Activated CD4-positive, alpha-beta memory T cell treated with anti-CD3 and anti-CD28 coated beads, Interleukin-2, amount 10 ng/mL, durations not matched to agents 7 days and 5 days (primary cell): ENCODE results near the gene MTCL1. TPM values are rescaled to one million over a fixed set of nuclear protein-coding genes. Genes with fewer than 3 reads are reported as not detected.

Experiments used
- CTCF ChIA-PET: fragments of 350-600 bp; sonication (Branson Sonifier 250); formaldehyde crosslinking; loops from one replicate; lab custom pipeline; 2021; ENCODE audit warnings: antibody characterized with exemption, inconsistent platforms; lab: Charles Lee
- POLR2A ChIA-PET: fragments of 350-600 bp; sonication (Branson Sonifier 250); formaldehyde crosslinking; loops from one replicate; lab custom pipeline; 2021; ENCODE audit warnings: antibody characterized with exemption; lab: Charles Lee
- DNase-seq: peaks from one replicate; pipeline ENCODE4 v3.0.0-alpha.2; 2020
- H3K27ac Mint-ChIP-seq: one replicate; pipeline ENCODE4 v1.8.0; 2021; ENCODE audit warnings: mild to moderate bottlenecking, mixed read lengths
- H3K27me3 Mint-ChIP-seq: one replicate; pipeline ENCODE4 v1.8.0; 2021; ENCODE audit warnings: mixed read lengths
- H3K36me3 Mint-ChIP-seq: one replicate; pipeline ENCODE4 v1.8.0; 2021; ENCODE audit warnings: low read depth, mixed read lengths
- H3K4me1 Mint-ChIP-seq: one replicate; pipeline ENCODE4 v1.8.0; 2021; ENCODE audit warnings: mixed read lengths
- H3K4me3 Mint-ChIP-seq: one replicate; pipeline ENCODE4 v1.8.0; 2021; ENCODE audit warnings: mild to moderate bottlenecking, mixed read lengths
- H3K9me3 Mint-ChIP-seq: one replicate; pipeline ENCODE4 v1.8.0; 2021; ENCODE audit warnings: mixed read lengths
- total RNA-seq, 2 experiments: library from RNA; stranded (reverse); gene quantifications; one replicate each; pipeline ENCODE4 v1.2.3, GENCODE V29; 2021

Gene MTCL1
- total RNA-seq, 2 experiments from 2014 or later: 0.75 to 1.1 TPM

- Mint-ChIP-seq H3K4me1 (no peaks in the 10 kb centered on the region), H3K27me3 (peaks cover 8% of the 10 kb centered on the region), H3K36me3 (no peaks in the 10 kb centered on the region), H3K4me3 (no peak overlapping the region), H3K9me3 (no peaks in the 10 kb centered on the region), H3K27ac (no peak overlapping the region)
- CTCF ChIA-PET: interaction anchor here (0.6 to 2.5 kb wide), 17 partner anchors 9 to 1266 kb away, joined by 3 to 48 read pairs (median 4); no protein-coding TSS in a partner anchor
- DNase-seq: no peak
- POLR2A ChIA-PET: no interaction called here
These were observed 9.3 kb upstream of the MTCL1 start for GRCh38 chr18:8695932-8696517.

- no peak overlapping the region for H3K27ac Mint-ChIP-seq
- ChIA-PET CTCF (interaction anchor here (0.5 to 2.5 kb wide), 19 partner anchors 9 to 1266 kb away, joined by 3 to 48 read pairs (median 3); no protein-coding TSS in a partner anchor), POLR2A (no interaction called here)
- H3K36me3 Mint-ChIP-seq: no peaks in the 10 kb centered on the region
- H3K4me1 Mint-ChIP-seq: no peaks in the 10 kb centered on the region
- H3K27me3 Mint-ChIP-seq: peaks cover 14% of the 10 kb centered on the region
- no peak overlapping the region for H3K4me3 Mint-ChIP-seq
- DNase-seq: peak; percentile 76
- no peaks in the 10 kb centered on the region for H3K9me3 Mint-ChIP-seq
These were observed 8.6 kb upstream of the MTCL1 start for GRCh38 chr18:8696749-8697211.

GRCh38 chr18:8699126-8699525, 6.2 kb upstream of the MTCL1 start:
- H3K27me3 Mint-ChIP-seq: peaks cover 35% of the 10 kb centered on the region
- POLR2A ChIA-PET: no interaction called here
- CTCF ChIA-PET: no interaction called here
- no peak overlapping the region for H3K27ac Mint-ChIP-seq
- DNase-seq: no peak
- H3K4me3 Mint-ChIP-seq: no peak overlapping the region
- H3K36me3 Mint-ChIP-seq: peaks cover 3% of the 10 kb centered on the region
- H3K4me1 Mint-ChIP-seq: peaks cover 3% of the 10 kb centered on the region
- no peaks in the 10 kb centered on the region for H3K9me3 Mint-ChIP-seq

GRCh38 chr18:8699948-8700347, 5.4 kb upstream of the MTCL1 start:
- no peak for DNase-seq
- ChIA-PET CTCF (no interaction called here), POLR2A (no interaction called here)
- H3K36me3 Mint-ChIP-seq: peaks cover 3% of the 10 kb centered on the region
- H3K4me3 Mint-ChIP-seq: no peak overlapping the region
- H3K9me3 Mint-ChIP-seq: no peaks in the 10 kb centered on the region
- H3K27ac Mint-ChIP-seq: no peak overlapping the region
- peaks cover 10% of the 10 kb centered on the region for H3K4me1 Mint-ChIP-seq
- peaks cover 43% of the 10 kb centered on the region for H3K27me3 Mint-ChIP-seq

- CTCF ChIA-PET: interaction anchor here (1.1 kb wide), 1 partner anchor 286 kb away, joined by 3 read pairs; no protein-coding TSS in a partner anchor
- peaks cover 3% of the 10 kb centered on the region for H3K36me3 Mint-ChIP-seq
- H3K27me3 Mint-ChIP-seq: peaks cover 43% of the 10 kb centered on the region
- no peak for DNase-seq
- peaks cover 11% of the 10 kb centered on the region for H3K4me1 Mint-ChIP-seq
- no peak overlapping the region for H3K4me3 Mint-ChIP-seq
- POLR2A ChIA-PET: no interaction called here
- H3K9me3 Mint-ChIP-seq: no peaks in the 10 kb centered on the region
- H3K27ac Mint-ChIP-seq: no peak overlapping the region
These were observed 3.7 kb upstream of the MTCL1 start for GRCh38 chr18:8701546-8702118.

GRCh38 chr18:8702668-8703067, 2.7 kb upstream of the MTCL1 start:
- Mint-ChIP-seq H3K4me1 (peaks cover 18% of the 10 kb centered on the region), H3K27me3 (peaks cover 53% of the 10 kb centered on the region), H3K4me3 (no peak overlapping the region), H3K27ac (no peak overlapping the region), H3K36me3 (peaks cover 3% of the 10 kb centered on the region), H3K9me3 (no peaks in the 10 kb centered on the region)
- ChIA-PET POLR2A (no interaction called here), CTCF (interaction anchor here (1.1 kb wide), 1 partner anchor 285 kb away, joined by 3 read pairs; no protein-coding TSS in a partner anchor)
- no peak for DNase-seq

- H3K27ac Mint-ChIP-seq: no peak overlapping the region
- H3K36me3 Mint-ChIP-seq: peaks cover 3% of the 10 kb centered on the region
- H3K27me3 Mint-ChIP-seq: peaks cover 58% of the 10 kb centered on the region
- H3K9me3 Mint-ChIP-seq: no peaks in the 10 kb centered on the region
- ChIA-PET POLR2A (no interaction called here), CTCF (interaction anchor here (1.1 kb wide), 1 partner anchor 284 kb away, joined by 3 read pairs; no protein-coding TSS in a partner anchor)
- peaks cover 20% of the 10 kb centered on the region for H3K4me1 Mint-ChIP-seq
- no peak overlapping the region for H3K4me3 Mint-ChIP-seq
- no peak for DNase-seq
These were observed 2.2 kb upstream of the MTCL1 start for GRCh38 chr18:8703092-8703709.

- peaks cover 62% of the 10 kb centered on the region for H3K27me3 Mint-ChIP-seq
- peaks cover 20% of the 10 kb centered on the region for H3K4me1 Mint-ChIP-seq
- ChIA-PET CTCF (interaction anchor here (1.3 kb wide), 1 partner anchor 284 kb away, joined by 6 read pairs; no protein-coding TSS in a partner anchor), POLR2A (interaction anchor here (1.5 kb wide), 1 partner anchor 398 kb away, joined by 3 read pairs; no protein-coding TSS in a partner anchor)
- H3K4me3 Mint-ChIP-seq: peak overlapping the region; percentile 81
- no peaks in the 10 kb centered on the region for H3K9me3 Mint-ChIP-seq
- H3K36me3 Mint-ChIP-seq: peaks cover 3% of the 10 kb centered on the region
- DNase-seq: no peak
- H3K27ac Mint-ChIP-seq: no peak overlapping the region
These were observed 1.5 kb upstream of the MTCL1 start for GRCh38 chr18:8703781-8704301.

GRCh38 chr18:8704361-8705237, 757 bp upstream of the MTCL1 start:
- Mint-ChIP-seq H3K27me3 (peaks cover 66% of the 10 kb centered on the region), H3K36me3 (peaks cover 3% of the 10 kb centered on the region), H3K27ac (no peak overlapping the region), H3K4me1 (peaks cover 20% of the 10 kb centered on the region), H3K9me3 (no peaks in the 10 kb centered on the region), H3K4me3 (peak overlapping the region; percentile 81)
- ChIA-PET POLR2A (interaction anchor here (1.5 kb wide), 1 partner anchor 397 kb away, joined by 3 read pairs; no protein-coding TSS in a partner anchor), CTCF (interaction anchor here (1.3 kb wide), 1 partner anchor 284 kb away, joined by 6 read pairs; no protein-coding TSS in a partner anchor)
- peak; percentile 84 for DNase-seq

GRCh38 chr18:8705961-8706790, 820 bp downstream of the MTCL1 start:
- Mint-ChIP-seq H3K4me3 (peak overlapping the region; percentile 71), H3K36me3 (peaks cover 3% of the 10 kb centered on the region), H3K4me1 (peaks cover 20% of the 10 kb centered on the region), H3K9me3 (no peaks in the 10 kb centered on the region), H3K27me3 (peaks cover 66% of the 10 kb centered on the region), H3K27ac (no peak overlapping the region)
- no peak for DNase-seq
- CTCF ChIA-PET: no interaction called here
- POLR2A ChIA-PET: interaction anchor here (1.0 kb wide), 1 partner anchor 51 kb away, joined by 3 read pairs; no protein-coding TSS in a partner anchor

- Mint-ChIP-seq H3K9me3 (no peaks in the 10 kb centered on the region), H3K4me1 (peaks cover 20% of the 10 kb centered on the region), H3K36me3 (peaks cover 3% of the 10 kb centered on the region), H3K27ac (no peak overlapping the region), H3K4me3 (peak overlapping the region; percentile 71), H3K27me3 (peaks cover 60% of the 10 kb centered on the region)
- no peak for DNase-seq
- CTCF ChIA-PET: interaction anchor here (1.5 kb wide), 1 partner anchor 281 kb away, joined by 3 read pairs; no protein-coding TSS in a partner anchor
- POLR2A ChIA-PET: interaction anchor here (1.0 kb wide), 1 partner anchor 51 kb away, joined by 3 read pairs; no protein-coding TSS in a partner anchor
These were observed 1.6 kb downstream of the MTCL1 start for GRCh38 chr18:8706791-8707555.
